ENCODE data around the gene ADAMTS15.

- no peak for TF ChIP-seq POLR2A (IDR thresholded peaks at IDR 0.05; ENCODE audit: low read depth, low read length)
- no peak for TF ChIP-seq POLR2AphosphoS5 (IDR thresholded peaks at IDR 0.05; ENCODE audit: insufficient read depth, low read depth, low read length)
Measured at GRCh38 chr11:130407978-130408377, 40.5 kb upstream of the ADAMTS15 start.

All from endothelial cell of umbilical vein (primary cell).